Measurements from ENCODE around the gene CALY. TPM values are rescaled to one million over a fixed set of nuclear protein-coding genes. Genes with fewer than 3 reads are reported as not detected.

CALY gene
- polyA plus RNA-seq, 2 donors: 0.05 to 0.12 TPM

DNA sequence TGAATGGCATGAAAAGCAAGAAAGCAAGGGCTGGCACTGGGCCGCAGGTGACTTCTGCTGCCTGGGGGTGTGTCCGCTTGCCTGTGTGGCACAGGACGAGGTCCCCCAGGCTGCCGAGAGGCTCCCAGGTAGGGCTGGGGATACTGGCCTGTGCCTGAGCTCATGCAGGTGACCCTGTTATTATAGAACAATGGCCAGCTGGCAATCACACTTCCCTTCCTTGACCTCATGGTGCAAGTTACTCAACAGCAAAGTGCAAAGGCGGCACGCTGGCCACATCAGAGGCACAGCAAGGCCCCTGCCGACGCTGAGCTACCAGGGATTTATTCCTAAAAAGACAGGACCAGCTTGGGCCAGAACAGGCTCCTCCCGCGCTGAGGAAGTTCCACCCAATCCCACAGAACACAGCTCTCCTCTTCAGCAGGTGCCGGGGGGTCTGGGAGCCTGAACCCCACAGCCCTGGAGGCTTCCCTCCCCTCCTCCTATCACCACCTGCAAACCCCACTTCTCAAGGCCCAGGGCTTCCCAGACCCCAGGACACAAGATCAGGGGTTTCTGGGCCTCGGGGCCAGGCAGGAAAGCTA, 58.6 kb downstream of the CALY start:
- Histone ChIP-seq H3K9me3 (ENCODE audit: control insufficient read depth in 2 of 2, insufficient read depth in 1 of 2, low read depth in 1 of 2, low read length in 1 of 2) (no peaks in the 10 kb centered on the region), H3K27ac (ENCODE audit: low read depth in 2 of 2, low read length in 1 of 2) (peak overlapping the region; percentile 23 to 29), H3K4me3 (ENCODE audit: low read depth in 1 of 2, low read length in 2 of 2) (no peak overlapping the region), H3K27me3 (ENCODE audit: control insufficient read depth in 1 of 2, insufficient read depth in 2 of 2, low read length in 2 of 2) (no peaks in the 10 kb centered on the region), H3K36me3 (ENCODE audit: control insufficient read depth in 2 of 2, insufficient read depth in 2 of 2, low read length in 1 of 2) (peaks cover 7 to 37% of the 10 kb centered on the region in 2 donors), H3K4me1 (ENCODE audit: control insufficient read depth in 2 of 2, insufficient read depth in 2 of 2, low read length in 1 of 2) (peaks cover 2 to 5% of the 10 kb centered on the region in 2 donors)
- 66% methylated on average over 12 of the region's 12 CpGs for WGBS, 2 donors

DNA sequence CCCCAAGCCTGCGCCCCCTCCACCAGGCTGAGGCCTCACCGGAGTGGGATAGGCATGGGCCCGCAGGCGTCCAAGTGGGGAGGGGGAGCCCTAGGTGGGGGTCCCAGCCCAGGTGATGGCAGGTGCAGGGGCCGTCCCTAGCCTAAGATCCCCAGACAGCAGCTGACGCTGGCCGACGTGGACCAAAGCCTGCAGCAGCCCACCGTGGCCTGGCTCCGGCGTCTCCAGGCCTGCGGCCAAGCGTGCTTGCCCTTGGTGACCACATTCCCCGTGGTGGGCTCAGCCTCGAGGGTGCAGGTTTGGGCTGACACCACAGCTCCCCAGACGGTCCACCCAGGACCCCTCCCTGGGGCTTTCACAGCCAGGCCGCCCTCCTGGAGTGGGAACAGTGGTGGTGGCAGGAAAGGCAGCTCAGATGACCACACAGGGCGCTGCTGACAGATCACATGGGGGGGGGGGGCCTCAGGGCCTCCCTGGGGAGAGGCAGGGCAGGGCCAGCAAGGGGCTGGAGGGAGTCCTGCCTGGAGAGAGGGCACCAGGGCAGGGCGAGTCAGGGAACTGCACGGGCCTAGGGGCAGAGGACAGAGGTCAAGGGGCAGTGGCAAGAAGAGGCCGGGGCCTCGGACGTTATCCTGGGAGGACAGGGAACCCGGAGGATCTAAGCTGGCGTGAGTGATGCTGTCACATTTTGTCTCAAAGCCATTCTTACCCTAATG, 59.3 kb downstream of the CALY start:
- WGBS, 2 donors: 64% methylated on average over 25 of the region's 25 CpGs
- peaks cover 2 to 5% of the 10 kb centered on the region in 2 donors for H3K4me1 ChIP-seq (ENCODE audit: control insufficient read depth in 2 of 2, insufficient read depth in 2 of 2, low read length in 1 of 2)
- no peaks in the 10 kb centered on the region for H3K27me3 ChIP-seq (ENCODE audit: control insufficient read depth in 1 of 2, insufficient read depth in 2 of 2, low read length in 2 of 2)
- no peak overlapping the region for H3K27ac ChIP-seq (ENCODE audit: low read depth in 2 of 2, low read length in 1 of 2)
- H3K4me3 ChIP-seq (ENCODE audit: low read depth in 1 of 2, low read length in 2 of 2): no peak overlapping the region
- H3K9me3 ChIP-seq (ENCODE audit: control insufficient read depth in 2 of 2, insufficient read depth in 1 of 2, low read depth in 1 of 2, low read length in 1 of 2): no peaks in the 10 kb centered on the region
- peaks cover 4 to 31% of the 10 kb centered on the region in 2 donors for H3K36me3 ChIP-seq (ENCODE audit: control insufficient read depth in 2 of 2, insufficient read depth in 2 of 2, low read length in 1 of 2)

DNA sequence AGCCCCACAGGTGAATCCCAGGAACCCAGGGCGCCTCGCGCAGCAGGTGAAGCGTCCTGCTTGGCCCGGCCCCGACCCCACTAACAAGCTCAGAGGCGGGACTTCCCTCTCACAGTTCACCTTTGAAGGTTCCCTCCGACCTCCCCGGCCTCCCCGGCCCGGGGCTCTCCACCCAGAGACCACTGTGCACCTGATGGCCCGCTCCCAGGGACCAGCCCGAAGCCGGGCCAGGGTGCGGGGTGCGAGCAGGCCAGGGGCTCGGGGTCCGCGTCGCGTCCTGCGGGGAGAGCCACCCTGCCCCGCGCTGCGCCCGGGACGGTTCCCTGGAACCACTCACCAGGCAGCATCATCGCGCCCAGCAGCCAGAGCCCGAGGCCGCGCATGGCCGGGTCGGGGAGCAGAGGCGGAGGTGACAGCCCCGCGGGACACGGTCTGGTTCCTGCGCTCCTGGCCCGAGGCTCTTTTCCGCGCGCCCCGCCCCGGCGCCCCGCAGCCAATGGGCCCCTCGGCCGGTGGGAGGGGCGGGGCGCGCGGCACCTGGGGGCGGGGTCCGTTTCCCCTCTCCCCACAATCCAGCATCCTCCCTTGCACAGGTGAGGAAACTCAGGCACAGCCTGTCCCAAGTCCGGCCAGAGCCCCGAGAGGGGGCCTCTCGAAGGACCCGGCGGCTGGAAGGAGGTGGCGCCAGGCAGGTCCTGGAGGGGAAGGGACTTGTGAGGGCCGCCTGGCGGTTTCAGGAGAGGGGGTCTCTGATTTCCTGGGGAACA, 60.1 kb downstream of the CALY start, which contains the start of gene ADAM8:
Gene ADAM8 (minus strand): TSS at position 434 of the 767 bp plus-strand sequence. CDS start 51 bp downstream, at position 383.
- peaks cover 0 to 23% of the 10 kb centered on the region in 2 donors for H3K36me3 ChIP-seq (ENCODE audit: control insufficient read depth in 2 of 2, insufficient read depth in 2 of 2, low read length in 1 of 2)
- peak within 1 kb of the TSS; percentile 21 to 32 for H3K4me3 ChIP-seq (ENCODE audit: low read depth in 1 of 2, low read length in 2 of 2)
- 6 to 8% methylated on average over 52 to 63 of the region's 63 CpGs for WGBS, 2 donors
- H3K27me3 ChIP-seq (ENCODE audit: control insufficient read depth in 1 of 2, insufficient read depth in 2 of 2, low read length in 2 of 2): no peaks in the 10 kb centered on the region
- no peaks in the 10 kb centered on the region for H3K9me3 ChIP-seq (ENCODE audit: control insufficient read depth in 2 of 2, insufficient read depth in 1 of 2, low read depth in 1 of 2, low read length in 1 of 2)
- H3K4me1 ChIP-seq (ENCODE audit: control insufficient read depth in 2 of 2, insufficient read depth in 2 of 2, low read length in 1 of 2): peaks cover 2 to 5% of the 10 kb centered on the region in 2 donors
- H3K27ac ChIP-seq (ENCODE audit: low read depth in 2 of 2, low read length in 1 of 2): no peak within 1 kb of the TSS

DNA sequence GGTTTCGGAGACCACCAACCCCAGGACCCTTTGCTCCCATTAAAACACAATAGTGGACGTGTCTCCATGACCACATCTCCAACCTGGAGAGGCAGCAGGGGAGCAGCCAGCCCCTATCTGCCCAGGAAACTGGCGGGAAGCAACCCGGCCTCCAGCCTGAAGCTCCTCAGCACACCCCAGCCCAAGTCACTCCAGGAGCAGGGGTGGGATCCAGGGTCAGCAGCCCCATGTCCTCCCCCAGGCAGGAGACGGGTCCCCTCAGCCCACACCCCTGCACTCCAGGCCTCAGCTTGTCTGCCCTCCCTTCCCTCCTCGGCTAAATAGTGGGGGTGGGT, 60.6 kb downstream of the CALY start:
- Histone ChIP-seq H3K4me3 (ENCODE audit: low read depth in 1 of 2, low read length in 2 of 2) (peak overlapping the region; percentile 21 to 32), H3K27me3 (ENCODE audit: control insufficient read depth in 1 of 2, insufficient read depth in 2 of 2, low read length in 2 of 2) (no peaks in the 10 kb centered on the region), H3K4me1 (ENCODE audit: control insufficient read depth in 2 of 2, insufficient read depth in 2 of 2, low read length in 1 of 2) (peaks cover 2 to 5% of the 10 kb centered on the region in 2 donors), H3K9me3 (ENCODE audit: control insufficient read depth in 2 of 2, insufficient read depth in 1 of 2, low read depth in 1 of 2, low read length in 1 of 2) (no peaks in the 10 kb centered on the region), H3K36me3 (ENCODE audit: control insufficient read depth in 2 of 2, insufficient read depth in 2 of 2, low read length in 1 of 2) (peaks cover 0 to 19% of the 10 kb centered on the region in 2 donors), H3K27ac (ENCODE audit: low read depth in 2 of 2, low read length in 1 of 2) (no peak overlapping the region)
- WGBS, 2 donors: 16 to 21% methylated on average over 6 of the region's 6 CpGs

DNA sequence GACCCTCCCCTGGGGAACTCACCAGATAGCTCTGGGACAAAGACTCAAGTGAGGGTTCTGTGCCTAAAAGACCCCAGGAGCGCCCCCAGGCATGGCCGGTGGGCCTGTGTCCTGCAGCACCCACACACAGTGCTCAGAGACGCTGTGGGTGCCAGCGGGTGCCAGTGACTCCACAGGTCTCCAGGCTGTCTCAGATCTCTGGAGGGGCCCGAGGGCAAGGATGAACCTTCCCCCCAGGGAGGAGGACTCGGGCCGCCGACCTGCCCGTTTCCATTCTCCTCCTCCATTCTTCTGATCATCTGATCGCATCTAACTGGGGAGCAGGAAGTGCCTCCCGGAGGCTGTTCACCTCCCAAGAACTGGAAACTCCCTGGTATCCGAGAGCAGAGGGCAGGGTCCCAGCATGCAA, 61.0 kb downstream of the CALY start:
- Histone ChIP-seq H3K36me3 (ENCODE audit: control insufficient read depth in 2 of 2, insufficient read depth in 2 of 2, low read length in 1 of 2) (peaks cover 0 to 19% of the 10 kb centered on the region in 2 donors), H3K4me1 (ENCODE audit: control insufficient read depth in 2 of 2, insufficient read depth in 2 of 2, low read length in 1 of 2) (peaks cover 2 to 5% of the 10 kb centered on the region in 2 donors), H3K4me3 (ENCODE audit: low read depth in 1 of 2, low read length in 2 of 2) (peak overlapping the region; percentile 2 to 32), H3K27me3 (ENCODE audit: control insufficient read depth in 1 of 2, insufficient read depth in 2 of 2, low read length in 2 of 2) (no peaks in the 10 kb centered on the region), H3K9me3 (ENCODE audit: control insufficient read depth in 2 of 2, insufficient read depth in 1 of 2, low read depth in 1 of 2, low read length in 1 of 2) (no peaks in the 10 kb centered on the region), H3K27ac (ENCODE audit: low read depth in 2 of 2, low read length in 1 of 2) (no peak overlapping the region)
- 22 to 30% methylated on average over 12 of the region's 12 CpGs for WGBS, 2 donors

DNA sequence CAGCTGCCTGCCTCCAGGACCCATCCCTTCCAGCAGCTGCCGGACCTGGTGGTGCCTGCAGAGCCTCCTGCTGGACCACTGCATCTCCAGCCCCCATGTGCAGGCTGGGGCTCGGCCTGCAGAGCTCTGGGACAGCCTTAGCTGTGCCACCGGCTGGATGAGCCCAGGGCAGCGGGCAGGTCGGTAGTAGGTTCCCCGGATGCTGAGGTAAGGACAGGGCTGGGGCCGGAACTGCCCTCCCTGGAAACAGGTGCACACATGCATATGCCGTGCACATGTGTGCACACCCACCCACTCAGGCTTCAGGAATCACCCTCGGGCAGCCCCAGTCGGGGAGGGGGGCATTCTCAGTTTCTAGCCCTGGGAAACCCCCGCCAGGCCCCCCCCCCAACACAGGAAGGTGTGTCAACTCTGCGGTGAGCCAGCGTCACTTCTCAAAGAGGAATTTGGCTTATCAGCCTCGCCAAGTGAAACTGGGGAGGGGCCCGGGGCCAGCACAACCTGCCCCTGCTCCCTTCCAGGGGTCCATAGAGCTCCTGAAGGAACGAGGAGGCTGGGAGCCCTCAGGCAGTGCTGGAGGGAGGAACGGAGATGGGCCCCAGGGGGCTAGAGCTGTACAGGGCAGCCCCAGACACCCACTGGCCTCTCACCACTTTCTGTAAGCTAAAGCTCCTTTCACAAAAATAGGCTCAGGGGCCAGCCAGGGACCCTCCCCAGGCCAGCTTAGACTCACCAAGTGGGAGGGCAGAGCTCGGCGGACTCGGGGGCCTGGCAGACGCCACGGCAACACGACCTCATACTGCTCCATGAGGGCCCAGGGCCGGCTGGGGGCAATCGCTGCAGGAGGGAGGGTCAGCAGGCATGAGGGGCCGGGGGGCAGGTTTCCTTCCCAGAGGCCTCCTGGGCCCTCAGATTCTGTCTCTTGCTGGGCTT, 61.7 kb downstream of the CALY start:
- Histone ChIP-seq H3K4me3 (ENCODE audit: low read depth in 1 of 2, low read length in 2 of 2) (peak overlapping the region; percentile 2 to 32), H3K27ac (ENCODE audit: low read depth in 2 of 2, low read length in 1 of 2) (peak overlapping the region in 1 of 2 donors; percentile 19), H3K9me3 (ENCODE audit: control insufficient read depth in 2 of 2, insufficient read depth in 1 of 2, low read depth in 1 of 2, low read length in 1 of 2) (no peaks in the 10 kb centered on the region), H3K27me3 (ENCODE audit: control insufficient read depth in 1 of 2, insufficient read depth in 2 of 2, low read length in 2 of 2) (no peaks in the 10 kb centered on the region), H3K4me1 (ENCODE audit: control insufficient read depth in 2 of 2, insufficient read depth in 2 of 2, low read length in 1 of 2) (peaks cover 2 to 5% of the 10 kb centered on the region in 2 donors), H3K36me3 (ENCODE audit: control insufficient read depth in 2 of 2, insufficient read depth in 2 of 2, low read length in 1 of 2) (peaks cover 0 to 15% of the 10 kb centered on the region in 2 donors)
- 24 to 27% methylated on average over 26 of the region's 26 CpGs for WGBS, 2 donors

Other genes starting within 250 kb of the CALY start
- gene ADGRA1, start 249.0 kb downstream of the CALY start, polyA plus RNA-seq: under 1 TPM; 0.01 to 0.04 TPM
- under 1 TPM; 0.16 to 0.39 TPM for gene KNDC1, start 176.7 kb downstream of the CALY start, polyA plus RNA-seq
- not detected for gene UTF1, start 106.7 kb downstream of the CALY start, polyA plus RNA-seq
- gene VENTX, start 99.0 kb downstream of the CALY start, polyA plus RNA-seq: under 1 TPM; 0.12 to 0.37 TPM
- gene ADAM8, start 60.0 kb downstream of the CALY start, polyA plus RNA-seq: 1 to 10 TPM; 2.4 to 2.6 TPM
- 10 to 100 TPM; 25.5 to 49.3 TPM for gene TUBGCP2, start 28.0 kb downstream of the CALY start, polyA plus RNA-seq
- gene ZNF511, start 28.0 kb downstream of the CALY start, polyA plus RNA-seq: 10 to 100 TPM; 28.4 to 41.7 TPM
- gene PRAP1, start 10.5 kb upstream of the CALY start, polyA plus RNA-seq: not detected
- gene FUOM, start 21.1 kb upstream of the CALY start, polyA plus RNA-seq: 10 to 100 TPM in 1 of 2 donors, 1 to 10 TPM in 1; 10.0 to 11.7 TPM
- 100 to 1,000 TPM in 1 of 2 donors, 10 to 100 TPM in 1; 85.4 to 105 TPM for gene ECHS1, start 36.5 kb upstream of the CALY start, polyA plus RNA-seq
- gene PAOX, start 42.4 kb upstream of the CALY start, polyA plus RNA-seq: 10 to 100 TPM; 11.5 to 16.1 TPM
- 10 to 100 TPM; 36.7 to 44.4 TPM for gene MTG1, start 57.3 kb upstream of the CALY start, polyA plus RNA-seq
- under 1 TPM; 0.11 to 0.33 TPM for gene SPRN, start 87.7 kb upstream of the CALY start, polyA plus RNA-seq
- under 1 TPM; 0.31 to 0.90 TPM for gene SCART1, start 117.0 kb upstream of the CALY start, polyA plus RNA-seq
- 10 to 100 TPM; 15.8 to 19.3 TPM for gene CYP2E1, start 190.5 kb upstream of the CALY start, polyA plus RNA-seq
- 1 to 10 TPM in 1 of 2 donors, under 1 TPM in 1; 0.39 to 2.2 TPM for gene SYCE1, start 228.7 kb upstream of the CALY start, polyA plus RNA-seq

Data from esophagus (tissue), 2 donors.